Fibroblast of upper back skin (primary cell): Measurements from ENCODE around the gene TFAM.
A peak's percentile ranks its signal among the peaks of the same experiment; 100 is the strongest.
"Not testable (repeated sequence)": the region's sequence is repeated elsewhere in the genome, so short reads cannot be mapped to it uniquely, and the experiment has no call there.

Source experiments
- DNase-seq: peaks from one replicate; pipeline ENCODE4 v3.0.0-alpha.2; 2013

Gene TFAM

GRCh38 chr10:58373442-58373827 is 11.8 kb upstream of the TFAM start:
- no peak for DNase-seq

- DNase-seq = no peak
Observed at GRCh38 chr10:58382489-58382995, 2.7 kb upstream of the TFAM start.

- DNase-seq = no peak
Observed at GRCh38 chr10:58384095-58384494, 1.1 kb upstream of the TFAM start.

GRCh38 chr10:58384544-58384998 is 639 bp upstream of the TFAM start:
- no peak for DNase-seq

GRCh38 chr10:58385784-58386112 is 538 bp downstream of the TFAM start:
- peak; percentile 12 for DNase-seq

- DNase-seq = no peak
Observed at GRCh38 chr10:58389024-58389423, 3.8 kb downstream of the TFAM start.

GRCh38 chr10:58393317-58393716 is 8.1 kb downstream of the TFAM start:
- DNase-seq = no peak

GRCh38 chr10:58394471-58394870 is 9.3 kb downstream of the TFAM start:
- no peak for DNase-seq

GRCh38 chr10:58396057-58396456 is 10.8 kb downstream of the TFAM start:
- no peak for DNase-seq

GRCh38 chr10:58397830-58398229 is 12.6 kb downstream of the TFAM start:
- DNase-seq = no peak

GRCh38 chr10:58399410-58399809 is 14.2 kb downstream of the TFAM start:
- DNase-seq = peak; percentile 32

GRCh38 chr10:58400609-58401008 is 15.4 kb downstream of the TFAM start:
- no peak for DNase-seq

- DNase-seq = no peak
Observed at GRCh38 chr10:58404001-58404400, 18.8 kb downstream of the TFAM start.

- no peak for DNase-seq
Observed at GRCh38 chr10:58409956-58410610, 24.9 kb downstream of the TFAM start.

GRCh38 chr10:58412502-58412961 is 27.3 kb downstream of the TFAM start:
- DNase-seq = peak; percentile 86

- peak; percentile 85 for DNase-seq
Observed at GRCh38 chr10:58414270-58415041, 29.2 kb downstream of the TFAM start.

GRCh38 chr10:58415757-58416156 is 30.5 kb downstream of the TFAM start:
- no peak for DNase-seq

GRCh38 chr10:58417902-58418301 is 32.7 kb downstream of the TFAM start:
- not testable (repeated sequence) for DNase-seq

- DNase-seq = peak; percentile 72
Observed at GRCh38 chr10:58424176-58424575, 39.0 kb downstream of the TFAM start.

GRCh38 chr10:58428436-58428835 is 43.2 kb downstream of the TFAM start:
- not testable (repeated sequence) for DNase-seq

GRCh38 chr10:58431903-58432302 is 46.7 kb downstream of the TFAM start:
- DNase-seq = no peak

GRCh38 chr10:58433066-58433465 is 47.9 kb downstream of the TFAM start:
- DNase-seq = no peak

- DNase-seq = no peak
Observed at GRCh38 chr10:58433571-58433970, 48.4 kb downstream of the TFAM start.

- DNase-seq = peak; percentile 99
Observed at GRCh38 chr10:58435297-58435985, 50.2 kb downstream of the TFAM start.
